Measurements from ENCODE around the gene ARHGEF2.
"Not testable (repeated sequence)": the region's sequence is repeated elsewhere in the genome, so short reads cannot be mapped to it uniquely, and the experiment has no call there.

Gene ARHGEF2

GRCh38 chr1:155989242-155990004 is 11.1 kb upstream of the ARHGEF2 start:
- peak; percentile 82 to 88 for DNase-seq

- not testable (repeated sequence) for DNase-seq
Observed at GRCh38 chr1:155984903-155985645, 6.7 kb upstream of the ARHGEF2 start.

- DNase-seq: no peak
Observed at GRCh38 chr1:155984341-155984740, 6.0 kb upstream of the ARHGEF2 start.

- DNase-seq: no peak
Observed at GRCh38 chr1:155983191-155984024, 5.1 kb upstream of the ARHGEF2 start.

- no peak for DNase-seq
Observed at GRCh38 chr1:155982106-155982505, 3.8 kb upstream of the ARHGEF2 start.

GRCh38 chr1:155981266-155982088 is 3.1 kb upstream of the ARHGEF2 start:
- DNase-seq: peak; percentile 55 to 59

GRCh38 chr1:155979597-155980343 is 1.4 kb upstream of the ARHGEF2 start:
- DNase-seq: no peak

GRCh38 chr1:155978973-155979429 is 654 bp upstream of the ARHGEF2 start:
- no peak for DNase-seq

GRCh38 chr1:155977690-155978324 is 540 bp downstream of the ARHGEF2 start:
- peak in 1 of 2 donors; percentile 48 for DNase-seq

- DNase-seq: no peak
Observed at GRCh38 chr1:155976913-155977689, 1.2 kb downstream of the ARHGEF2 start.

- DNase-seq: peak; percentile 37 to 71
Observed at GRCh38 chr1:155976062-155976912, 2.1 kb downstream of the ARHGEF2 start.

- no peak for DNase-seq
Observed at GRCh38 chr1:155975375-155976061, 2.8 kb downstream of the ARHGEF2 start.

- DNase-seq: no peak
Observed at GRCh38 chr1:155974208-155975115, 3.9 kb downstream of the ARHGEF2 start.

- DNase-seq: no peak
Observed at GRCh38 chr1:155973723-155974122, 4.6 kb downstream of the ARHGEF2 start.

- DNase-seq: no peak
Observed at GRCh38 chr1:155971910-155972809, 6.2 kb downstream of the ARHGEF2 start.

- peak in 1 of 2 donors; percentile 70 for DNase-seq
Observed at GRCh38 chr1:155970531-155971167, 7.7 kb downstream of the ARHGEF2 start.
